Measurements from ENCODE around the gene NOA1. TPM values are rescaled to one million over a fixed set of nuclear protein-coding genes. Genes with fewer than 3 reads are reported as not detected.

The NOA1 gene
- total and polyA plus RNA-seq, 2 donors (not counting 3 experiments of a cell fraction or from before 2014, with no cell fraction given) = 13.9 to 17.1 TPM

GRCh38 chr4:56995525-56995924, 18.1 kb upstream of the NOA1 start:
- TF ChIP-seq GATA2 (IDR thresholded peaks at IDR 0.05; ENCODE audit: insufficient read depth, insufficient read length, low read depth, low read length) = no peak
- peak; percentile 42 for TF ChIP-seq MAX (IDR thresholded peaks at IDR 0.05; ENCODE audit: insufficient read depth, insufficient read length)
- POLR2A ChIA-PET = interaction anchor here (0.6 to 2.1 kb wide), 4 partner anchors 14 to 18 kb away, joined by 3 to 6 read pairs (median 4); partner anchors contain the start of genes NOA1 and POLR2B

GRCh38 chr4:56990109-56990905, 12.9 kb upstream of the NOA1 start:
- H3K27ac ChIP-seq (ENCODE audit: insufficient read depth, low read depth, low read length) = no peak overlapping the region
- no peaks in the 10 kb centered on the region for H3K27me3 ChIP-seq (ENCODE audit: control insufficient read depth in 2 of 2, insufficient read depth in 2 of 2, low read length in 2 of 2)
- peaks cover 84% of the 10 kb centered on the region for H3K79me2 ChIP-seq (ENCODE audit: control insufficient read depth, insufficient read depth, low read length)
- H4K20me1 ChIP-seq (replicated peaks; ENCODE audit: control insufficient read depth, extremely low read depth, insufficient read depth, low read length) = no peaks in the 10 kb centered on the region
- ChIA-PET POLR2A (no interaction called here), CTCF (interaction anchor here (1.4 kb wide), 1 partner anchor 10 kb away, joined by 5 read pairs; no protein-coding TSS in a partner anchor)
- no peak overlapping the region for H3K4me3 ChIP-seq (replicated peaks in 1 of 3; ENCODE audit: insufficient read depth in 1 of 3, low read depth in 1 of 3, low read length in 3 of 3)
- peaks cover 4 to 28% of the 10 kb centered on the region in 2 experiments for H3K36me3 ChIP-seq (ENCODE audit: control insufficient read depth in 2 of 2, extremely low read depth in 1 of 2, insufficient read depth in 2 of 2, low read length in 2 of 2)
- no peaks in the 10 kb centered on the region for H3K9me3 ChIP-seq (replicated peaks; ENCODE audit: control insufficient read depth, insufficient read depth, low read length)
- peaks cover 4% of the 10 kb centered on the region for H3K4me1 ChIP-seq (ENCODE audit: control insufficient read depth, extremely low read depth, insufficient read depth, low read length)
- FAIRE-seq (no peak), DNase-seq (ENCODE audit: low read depth, low spot score) (no peak)
- BruUV-seq (replicated peaks) = no TSS peak
- H3K9ac ChIP-seq (replicated peaks; ENCODE audit: extremely low read depth, insufficient read depth, low read length) = no peak overlapping the region
- no peak overlapping the region for H2AFZ ChIP-seq (ENCODE audit: low read depth, low read length)
- H3K4me2 ChIP-seq (ENCODE audit: insufficient read depth, low read length) = no peak overlapping the region
- intact Hi-C loops (cut with micrococcal nuclease) = no loop called here
- no peak for TF ChIP-seq POLR2AphosphoS5 (IDR thresholded peaks at IDR 0.05; ENCODE audit: insufficient read depth, low read depth, low read length)
- TF ChIP-seq, protein P1, sequence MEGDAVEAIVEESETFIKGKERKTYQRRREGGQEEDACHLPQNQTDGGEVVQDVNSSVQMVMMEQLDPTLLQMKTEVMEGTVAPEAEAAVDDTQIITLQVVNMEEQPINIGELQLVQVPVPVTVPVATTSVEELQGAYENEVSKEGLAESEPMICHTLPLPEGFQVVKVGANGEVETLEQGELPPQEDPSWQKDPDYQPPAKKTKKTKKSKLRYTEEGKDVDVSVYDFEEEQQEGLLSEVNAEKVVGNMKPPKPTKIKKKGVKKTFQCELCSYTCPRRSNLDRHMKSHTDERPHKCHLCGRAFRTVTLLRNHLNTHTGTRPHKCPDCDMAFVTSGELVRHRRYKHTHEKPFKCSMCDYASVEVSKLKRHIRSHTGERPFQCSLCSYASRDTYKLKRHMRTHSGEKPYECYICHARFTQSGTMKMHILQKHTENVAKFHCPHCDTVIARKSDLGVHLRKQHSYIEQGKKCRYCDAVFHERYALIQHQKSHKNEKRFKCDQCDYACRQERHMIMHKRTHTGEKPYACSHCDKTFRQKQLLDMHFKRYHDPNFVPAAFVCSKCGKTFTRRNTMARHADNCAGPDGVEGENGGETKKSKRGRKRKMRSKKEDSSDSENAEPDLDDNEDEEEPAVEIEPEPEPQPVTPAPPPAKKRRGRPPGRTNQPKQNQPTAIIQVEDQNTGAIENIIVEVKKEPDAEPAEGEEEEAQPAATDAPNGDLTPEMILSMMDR (IDR thresholded peaks at IDR 0.05; ENCODE audit: extremely low read depth in 1 of 2, insufficient read depth in 1 of 2, low read depth in 1 of 2, low read length in 2 of 2) = no peak
- no peak for TF ChIP-seq MYC (IDR thresholded peaks at IDR 0.05; ENCODE audit: low read depth, low read length)
- no peak for TF ChIP-seq GATA2 (IDR thresholded peaks at IDR 0.05; ENCODE audit: insufficient read depth, insufficient read length, low read depth, low read length)
- H3K9me1 ChIP-seq (replicated peaks; ENCODE audit: control insufficient read depth, extremely low read depth, insufficient read depth, low read length) = no peaks in the 10 kb centered on the region
- dilution Hi-C loops (cut with MboI; ENCODE audit: extremely low pct_ligation_motif_present, low sequenced_read_pairs) = no loop called here

More at GRCh38 chr4:56995525-56995924, 18.1 kb upstream of the NOA1 start:
- no peaks in the 10 kb centered on the region for H4K20me1 ChIP-seq (replicated peaks; ENCODE audit: control insufficient read depth, extremely low read depth, insufficient read depth, low read length)
- no peaks in the 10 kb centered on the region for H3K27me3 ChIP-seq (ENCODE audit: control insufficient read depth in 2 of 2, insufficient read depth in 2 of 2, low read length in 2 of 2)
- peaks cover 5% of the 10 kb centered on the region for H3K4me1 ChIP-seq (ENCODE audit: control insufficient read depth, extremely low read depth, insufficient read depth, low read length)
- DNase-seq (ENCODE audit: low read depth, low spot score) (peak; percentile 98), FAIRE-seq (peak; percentile 74)
- H3K79me2 ChIP-seq (ENCODE audit: control insufficient read depth, insufficient read depth, low read length) = peaks cover 59% of the 10 kb centered on the region
- no TSS peak for BruUV-seq (replicated peaks)
- H3K4me3 ChIP-seq (replicated peaks in 1 of 3; ENCODE audit: insufficient read depth in 1 of 3, low read depth in 1 of 3, low read length in 3 of 3) = no peak overlapping the region
- peak overlapping the region; percentile 60 for H3K27ac ChIP-seq (ENCODE audit: insufficient read depth, low read depth, low read length)
- intact Hi-C loops (cut with micrococcal nuclease) = no loop called here
- H2AFZ ChIP-seq (ENCODE audit: low read depth, low read length) = no peak overlapping the region
- H3K36me3 ChIP-seq (ENCODE audit: control insufficient read depth in 2 of 2, extremely low read depth in 1 of 2, insufficient read depth in 2 of 2, low read length in 2 of 2) = peaks cover 12 to 28% of the 10 kb centered on the region in 2 experiments
- H3K9ac ChIP-seq (replicated peaks; ENCODE audit: extremely low read depth, insufficient read depth, low read length) = no peak overlapping the region
- H3K9me1 ChIP-seq (replicated peaks; ENCODE audit: control insufficient read depth, extremely low read depth, insufficient read depth, low read length) = no peaks in the 10 kb centered on the region
- H3K9me3 ChIP-seq (replicated peaks; ENCODE audit: control insufficient read depth, insufficient read depth, low read length) = no peaks in the 10 kb centered on the region
- no peak overlapping the region for H3K4me2 ChIP-seq (ENCODE audit: insufficient read depth, low read length)
- dilution Hi-C loops (cut with MboI; ENCODE audit: extremely low pct_ligation_motif_present, low sequenced_read_pairs) = no loop called here
- CTCF ChIA-PET = interaction anchor here (0.7 to 1.5 kb wide), 5 partner anchors 10 to 35 kb away, joined by 3 to 7 read pairs (median 4); no protein-coding TSS in a partner anchor

Data from endothelial cell of umbilical vein (primary cell).